Testis (tissue), 3 donors: ENCODE results near the gene RPS21. TPM values are rescaled to one million over a fixed set of nuclear protein-coding genes. Genes with fewer than 3 reads are reported as not detected.

Experiments used
- DNase-seq: peaks from one replicate; pipeline ENCODE4 v3.0.0-alpha.2; 2019
- H3K27ac ChIP-seq, 2 donors: fragments of 200-600 bp; sonication (generic); one replicate each; pipeline ENCODE4 v1.5.1; 2019
- H3K27me3 ChIP-seq: fragments of 200-600 bp; sonication (generic); one replicate; pipeline ENCODE4 v1.5.1; 2019
- H3K36me3 ChIP-seq: fragments of 200-600 bp; sonication (generic); one replicate; pipeline ENCODE4 v1.5.1; 2017; ENCODE audit warnings: low read depth; ENCODE audit errors: missing control alignments
- H3K4me1 ChIP-seq: fragments of 200-600 bp; sonication (generic); one replicate; pipeline ENCODE4 v1.5.1; 2019
- H3K4me3 ChIP-seq, 2 donors: fragments of 200-600 bp; sonication (generic); one replicate each; pipeline ENCODE4 v1.5.1; 2017 to 2019
- H3K9me3 ChIP-seq: fragments of 200-600 bp; sonication (generic); one replicate; pipeline ENCODE4 v1.5.1; 2017
- CTCF ChIP-seq, 3 experiments: fragments of 450-650 bp in 2 of 3; fragments of 200-600 bp in 1 of 3; sonication (generic) in 1 of 3; IDR thresholded peaks; one replicate each; pipeline ENCODE4 v1.5.1; 2016 to 2019; ENCODE audit warnings: antibody characterized with exemption in 3 of 3, mild to moderate bottlenecking in 2 of 3, moderate library complexity in 1 of 3
- POLR2A ChIP-seq: fragments of 450-650 bp; IDR thresholded peaks from one replicate; pipeline ENCODE4 v1.6.1; 2017; ENCODE audit warnings: antibody characterized with exemption, mild to moderate bottlenecking, moderate library complexity
- WGBS, 2 donors: methylation state at CpG; one replicate each; pipeline ENCODE4 v1.1.5; 2018; 5-methylcytosine and 5-hydroxymethylcytosine counted together
- intact Hi-C: fragments of 100-400 bp; cut with DNase I; formaldehyde crosslinking; loops from one replicate; pipeline ENCODE4 v1.15.1; 2023; ENCODE audit warnings: low total_unique reads
- polyA plus RNA-seq: library from polyadenylated mRNA; stranded (reverse); fragments of 350-450 nt; fragmentation: Illumina TruSeq; extraction: RNeasy Lipid Tissue Mini Kit (QIAGEN cat#74804); gene quantifications from one replicate; pipeline ENCODE4 v1.2.3, GENCODE V29; 2014; ENCODE audit warnings: low read depth, low replicate concordance; ENCODE audit not compliant: insufficient read depth
- total RNA-seq, 2 donors: library from RNA; depleted of rRNA; stranded (reverse); fragments of >200 nt; gene quantifications; one replicate each; pipeline ENCODE4 v1.2.3, GENCODE V29; 2016

The RPS21 gene
- total and polyA plus RNA-seq, 3 donors from 2014 or later = 548 to 1,387 (median 1,052) TPM

- WGBS, 2 donors = 56 to 63% methylated on average over 27 to 29 of the region's 29 CpGs
- intact Hi-C loops = no loop called here
- no peaks in the 10 kb centered on the region for H3K36me3 ChIP-seq
- peak overlapping the region in 1 of 2 donors; percentile 42 for H3K27ac ChIP-seq
- no peak for DNase-seq
- peaks cover 23% of the 10 kb centered on the region for H3K4me1 ChIP-seq
- TF ChIP-seq POLR2A = no peak
- TF ChIP-seq CTCF (IDR thresholded peaks at IDR 0.05) = no peak
- H3K9me3 ChIP-seq = no peaks in the 10 kb centered on the region
- H3K27me3 ChIP-seq = no peaks in the 10 kb centered on the region
- no peak overlapping the region for H3K4me3 ChIP-seq
Measured at GRCh38 chr20:62390317-62391164, 3.6 kb downstream of the RPS21 start.

- Histone ChIP-seq H3K9me3 (no peaks in the 10 kb centered on the region), H3K36me3 (no peaks in the 10 kb centered on the region), H3K27ac (peak overlapping the region; percentile 42 to 60), H3K4me1 (peaks cover 19% of the 10 kb centered on the region), H3K4me3 (no peak overlapping the region), H3K27me3 (no peaks in the 10 kb centered on the region)
- TF ChIP-seq CTCF (IDR thresholded peaks at IDR 0.05) (no peak), POLR2A (no peak)
- 79 to 82% methylated on average over 7 to 43 of the region's 44 CpGs for WGBS, 2 donors
- intact Hi-C loops = no loop called here
- DNase-seq = peak; percentile 65
Measured at GRCh38 chr20:62391165-62392076, 4.5 kb downstream of the RPS21 start.

- no peak overlapping the region for H3K4me3 ChIP-seq
- intact Hi-C loops = no loop called here
- no peak for DNase-seq
- TF ChIP-seq POLR2A (no peak), CTCF (IDR thresholded peaks at IDR 0.05) (no peak)
- peaks cover 19% of the 10 kb centered on the region for H3K4me1 ChIP-seq
- no peaks in the 10 kb centered on the region for H3K9me3 ChIP-seq
- H3K36me3 ChIP-seq = no peaks in the 10 kb centered on the region
- WGBS, 2 donors = 78 to 85% methylated on average over 10 of the region's 10 CpGs
- H3K27ac ChIP-seq = peak overlapping the region; percentile 42 to 60
- H3K27me3 ChIP-seq = no peaks in the 10 kb centered on the region
Measured at GRCh38 chr20:62392077-62392418, 5.1 kb downstream of the RPS21 start.

- no peak for DNase-seq
- Histone ChIP-seq H3K36me3 (no peaks in the 10 kb centered on the region), H3K27ac (no peak overlapping the region), H3K4me3 (no peak overlapping the region), H3K4me1 (peaks cover 15% of the 10 kb centered on the region), H3K27me3 (no peaks in the 10 kb centered on the region), H3K9me3 (no peaks in the 10 kb centered on the region)
- no peak for TF ChIP-seq CTCF (IDR thresholded peaks at IDR 0.05)
- no peak for TF ChIP-seq POLR2A
- WGBS, 2 donors = 83 to 89% methylated on average over 1 to 21 of the region's 21 CpGs
- intact Hi-C loops = no loop called here
Measured at GRCh38 chr20:62392621-62393334, 5.9 kb downstream of the RPS21 start.
